Activated CD8-positive, alpha-beta memory T cell treated with anti-CD3 and anti-CD28 coated beads, Interleukin-2, amount 10 ng/mL, durations not matched to agents 7 days and 5 days (primary cell): ENCODE data around the gene RBM6. TPM values are rescaled to one million over a fixed set of nuclear protein-coding genes. Genes with fewer than 3 reads are reported as not detected.
"Not testable (repeated sequence)": the region's sequence is repeated elsewhere in the genome, so short reads cannot be mapped to it uniquely, and the experiment has no call there.

Experiments used
- ATAC-seq: fragments of 150-1000 bp; cut with Tn5 transposase; one replicate; pipeline ENCODE4 v1.10.0; 2021; ENCODE audit warnings: moderate library complexity
- CTCF ChIA-PET: fragments of 350-600 bp; sonication (Branson Sonifier 250); formaldehyde crosslinking; loops from one replicate; lab custom pipeline; 2021; ENCODE audit warnings: antibody characterized with exemption; lab: Charles Lee
- DNase-seq: peaks from one replicate; pipeline ENCODE4 v3.0.0-alpha.2; 2020
- H3K27ac Mint-ChIP-seq: one replicate; pipeline ENCODE4 v1.8.0; 2021; ENCODE audit warnings: mild to moderate bottlenecking, mixed read lengths
- H3K27me3 Mint-ChIP-seq: one replicate; pipeline ENCODE4 v1.8.0; 2021; ENCODE audit warnings: mixed read lengths
- H3K36me3 Mint-ChIP-seq: one replicate; pipeline ENCODE4 v1.8.0; 2021; ENCODE audit warnings: mild to moderate bottlenecking, mixed read lengths
- H3K4me1 Mint-ChIP-seq: one replicate; pipeline ENCODE4 v1.8.0; 2021; ENCODE audit warnings: mixed read lengths
- H3K4me3 Mint-ChIP-seq: one replicate; pipeline ENCODE4 v1.8.0; 2021; ENCODE audit warnings: mild to moderate bottlenecking, moderate library complexity, mixed read lengths
- H3K9me3 Mint-ChIP-seq: one replicate; pipeline ENCODE4 v1.8.0; 2022; ENCODE audit warnings: low read depth, mixed read lengths
- total RNA-seq, 2 experiments: library from RNA; stranded (reverse); gene quantifications; one replicate each; pipeline ENCODE4 v1.2.3, GENCODE V29; 2021

Gene RBM6
- total RNA-seq, 2 experiments from 2014 or later: 108 to 142 TPM

DNA sequence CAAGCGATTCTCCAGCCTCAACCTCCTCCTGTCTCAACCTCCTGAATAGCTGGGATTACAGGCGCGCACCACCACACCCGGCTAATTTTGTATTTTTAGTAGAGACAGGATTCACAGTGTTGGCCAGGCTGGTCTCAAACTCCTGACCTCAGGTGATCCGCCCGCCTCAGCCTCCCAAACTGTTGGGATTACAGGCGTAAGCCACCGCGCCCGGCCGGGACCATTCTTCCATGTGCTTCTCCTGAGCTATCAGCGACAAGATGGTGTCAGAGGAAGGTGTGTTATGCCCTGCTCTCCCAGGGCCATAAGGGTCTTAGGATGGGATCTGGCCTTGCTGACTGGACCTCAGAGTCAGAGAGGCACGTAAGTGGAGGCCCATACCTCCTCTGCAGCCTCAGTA is 35.5 kb upstream of the RBM6 start:
- peak overlapping the region; percentile 93 for H3K27ac Mint-ChIP-seq
- not testable (repeated sequence) for ATAC-seq, H3K27me3 Mint-ChIP-seq, H3K9me3 Mint-ChIP-seq, H3K36me3 Mint-ChIP-seq, DNase-seq
- peak overlapping the region; percentile 96 for H3K4me3 Mint-ChIP-seq
- H3K4me1 Mint-ChIP-seq: peaks cover 35% of the 10 kb centered on the region
- CTCF ChIA-PET: interaction anchor here (0.9 to 4.0 kb wide), 5 partner anchors 9 to 350 kb away, joined by 3 to 25 read pairs (median 3); partner anchors contain the start of genes BSN and INKA1

DNA sequence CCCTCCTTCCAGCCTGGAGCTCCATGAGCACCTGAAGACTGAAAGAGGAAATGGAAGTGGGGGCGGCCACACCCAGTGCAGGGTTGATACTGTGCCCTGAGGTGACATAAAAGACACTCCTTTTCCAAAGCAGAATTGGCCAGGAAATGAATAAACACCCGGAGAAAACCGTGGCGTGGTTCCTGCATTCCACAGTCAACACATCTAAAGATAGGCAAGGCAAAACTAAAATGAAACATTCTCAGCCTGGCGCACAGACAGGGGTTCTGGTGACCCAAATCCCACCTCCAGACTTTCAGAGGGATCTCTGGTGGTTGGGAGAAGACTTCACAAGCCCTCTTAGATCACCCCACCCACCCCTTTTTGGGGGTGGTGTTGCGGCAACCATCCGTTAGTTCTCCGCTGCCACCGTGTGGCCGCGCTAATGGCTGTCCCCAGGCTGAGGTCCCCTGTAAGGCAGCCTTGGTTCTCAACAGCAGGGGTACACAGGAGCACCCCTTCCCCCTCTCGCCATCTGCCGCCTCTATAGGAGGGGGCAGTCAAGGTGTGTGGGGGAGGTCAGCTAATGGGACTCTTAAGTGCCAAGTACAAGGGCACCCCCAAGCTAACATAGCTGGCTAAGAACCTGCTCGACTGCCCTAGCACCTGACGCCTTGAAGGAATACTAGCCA is 33.7 kb upstream of the RBM6 start:
- DNase-seq: peak; percentile 70
- Mint-ChIP-seq H3K9me3 (no peaks in the 10 kb centered on the region), H3K4me3 (peak overlapping the region; percentile 54), H3K27me3 (no peaks in the 10 kb centered on the region), H3K27ac (peak overlapping the region; percentile 71), H3K36me3 (peaks cover 2% of the 10 kb centered on the region), H3K4me1 (peaks cover 35% of the 10 kb centered on the region)
- CTCF ChIA-PET: interaction anchor here (0.7 to 4.0 kb wide), 12 partner anchors 13 to 103 kb away, joined by 3 to 25 read pairs (median 3); partner anchors contain the start of genes INKA1, MON1A, RBM6 and UBA7
- ATAC-seq: peak; percentile 34

DNA sequence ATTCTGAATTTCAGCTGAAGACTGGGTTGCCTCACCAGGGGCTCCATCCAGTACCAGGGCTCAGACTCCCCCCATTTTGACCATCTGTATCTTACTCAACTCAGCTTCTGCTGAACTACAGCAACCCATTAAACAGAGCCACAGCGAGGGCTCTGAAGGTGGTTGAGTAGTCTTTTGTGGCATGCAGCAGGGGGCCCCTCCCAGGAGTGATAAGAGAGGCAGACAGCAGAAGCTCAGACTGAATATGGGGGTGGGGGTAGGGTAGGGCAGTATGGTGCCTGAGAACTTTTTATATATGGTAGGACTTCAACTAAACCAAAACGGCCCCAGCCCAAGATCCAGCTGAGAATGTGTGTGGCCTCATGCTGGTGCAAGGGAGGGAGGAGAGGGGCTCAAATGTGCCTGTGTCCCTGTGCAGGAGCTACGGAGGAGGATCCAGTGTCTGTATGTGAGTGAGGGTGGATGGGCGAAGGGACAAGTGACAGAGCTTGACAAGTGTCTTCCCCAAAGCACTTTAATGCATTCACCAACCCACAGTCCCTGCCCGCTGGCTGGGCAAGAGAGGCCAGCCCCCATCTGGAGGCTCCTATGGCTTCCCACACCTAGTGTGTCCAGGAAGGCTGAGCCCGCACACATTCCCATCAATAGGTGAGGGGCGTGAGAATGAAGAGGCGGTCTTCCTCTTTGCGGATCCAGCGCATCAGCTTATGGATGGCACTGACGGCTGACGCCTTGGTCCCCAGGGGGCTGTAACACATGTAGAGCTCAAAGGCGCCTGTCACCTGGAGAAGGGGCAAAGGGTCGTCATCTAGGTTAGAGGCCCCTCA is 31.4 kb upstream of the RBM6 start:
- CTCF ChIA-PET: interaction anchor here (1.3 to 4.0 kb wide), 2 partner anchors 31 to 106 kb away, joined by 4 to 25 read pairs; partner anchors contain the start of genes INKA1 and RBM6
- H3K36me3 Mint-ChIP-seq: peaks cover 2% of the 10 kb centered on the region
- H3K4me1 Mint-ChIP-seq: peaks cover 29% of the 10 kb centered on the region
- ATAC-seq (no peak), DNase-seq (no peak)
- no peaks in the 10 kb centered on the region for H3K27me3 Mint-ChIP-seq
- H3K27ac Mint-ChIP-seq: no peak overlapping the region
- H3K9me3 Mint-ChIP-seq: no peaks in the 10 kb centered on the region
- no peak overlapping the region for H3K4me3 Mint-ChIP-seq

DNA sequence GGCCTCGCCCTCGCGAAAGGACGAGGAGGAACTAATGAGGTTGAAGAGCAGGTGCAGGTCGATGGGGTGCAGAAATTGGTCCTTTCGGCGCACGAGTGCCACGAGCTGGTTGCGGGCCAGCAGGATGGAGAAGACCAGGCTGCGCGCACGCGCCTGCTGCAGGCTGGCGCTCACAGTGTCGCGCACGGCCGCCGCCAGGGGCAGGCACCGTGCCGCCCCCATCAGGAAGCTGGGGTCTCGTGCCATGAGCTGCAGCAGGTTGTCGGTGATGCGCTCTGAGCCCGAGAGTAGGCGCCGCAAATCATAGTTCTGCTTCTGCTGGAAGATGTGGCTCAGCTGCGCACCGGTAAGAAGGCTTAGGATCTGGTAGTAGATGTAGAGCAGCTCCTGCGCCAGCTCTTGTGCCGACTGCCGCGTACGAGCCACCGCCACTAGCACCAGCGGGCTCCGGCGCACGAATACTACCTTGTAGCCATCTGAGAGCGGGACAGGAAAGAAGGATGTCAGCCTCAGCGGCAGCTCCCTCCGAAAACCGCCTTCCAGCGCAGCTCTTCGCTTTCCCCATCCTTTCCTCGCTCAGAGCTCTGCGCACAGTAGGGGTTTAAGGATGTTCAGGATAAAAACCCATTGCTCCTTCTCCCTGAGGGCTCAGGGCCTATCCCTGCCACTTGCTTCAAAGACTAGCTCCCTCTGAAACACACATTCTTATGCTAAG is 29.4 kb upstream of the RBM6 start:
- CTCF ChIA-PET: interaction anchor here (0.7 kb wide), 1 partner anchor 19 kb away, joined by 3 read pairs; the partner anchor contains the start of gene MON1A
- Mint-ChIP-seq H3K36me3 (no peaks in the 10 kb centered on the region), H3K27ac (no peak overlapping the region), H3K4me1 (peaks cover 14% of the 10 kb centered on the region), H3K9me3 (no peaks in the 10 kb centered on the region), H3K4me3 (no peak overlapping the region), H3K27me3 (no peaks in the 10 kb centered on the region)
- DNase-seq (no peak), ATAC-seq (no peak)

DNA sequence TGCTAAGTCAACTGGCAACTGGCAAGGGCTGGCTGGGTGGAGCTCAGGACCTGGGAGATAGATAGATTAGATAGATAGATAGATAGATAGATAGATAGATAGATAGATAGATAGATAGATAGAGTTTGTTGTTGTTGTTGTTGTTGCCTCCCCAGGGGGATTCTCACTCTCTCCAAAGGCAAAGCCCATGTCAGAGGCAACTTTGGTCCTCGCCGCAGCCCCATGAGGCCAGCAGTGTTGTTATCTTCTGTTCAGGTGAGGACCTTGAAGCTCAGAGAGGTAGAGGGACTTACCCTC is 28.9 kb upstream of the RBM6 start:
- Mint-ChIP-seq H3K36me3 (no peaks in the 10 kb centered on the region), H3K9me3 (no peaks in the 10 kb centered on the region), H3K4me1 (peaks cover 9% of the 10 kb centered on the region), H3K27me3 (no peaks in the 10 kb centered on the region), H3K4me3 (no peak overlapping the region), H3K27ac (no peak overlapping the region)
- CTCF ChIA-PET: interaction anchor here (0.7 kb wide), 1 partner anchor 18 kb away, joined by 3 read pairs; the partner anchor contains the start of gene MON1A
- ATAC-seq: no peak
- no peak for DNase-seq

DNA sequence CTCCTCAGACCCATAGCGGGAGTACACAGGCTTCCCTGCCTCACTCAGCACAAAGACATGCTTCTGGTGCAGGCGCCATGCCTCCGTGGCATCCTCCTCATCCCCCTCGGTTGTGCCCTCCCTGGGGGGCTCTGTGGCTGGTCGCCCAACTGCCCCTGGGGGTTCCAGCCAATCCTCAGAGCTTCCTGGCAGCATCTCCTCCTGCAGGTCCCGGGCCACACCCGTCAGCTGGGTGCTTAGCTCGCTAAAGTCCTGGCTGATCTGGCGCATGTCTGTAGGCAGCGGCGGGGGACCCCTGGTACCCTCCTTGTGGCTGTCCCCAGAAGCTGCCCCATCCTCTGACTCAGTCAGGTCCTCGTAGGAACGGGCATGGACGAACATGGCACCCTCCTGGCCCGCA is 28.3 kb upstream of the RBM6 start:
- Mint-ChIP-seq H3K27ac (no peak overlapping the region), H3K9me3 (no peaks in the 10 kb centered on the region), H3K27me3 (no peaks in the 10 kb centered on the region), H3K4me3 (no peak overlapping the region), H3K4me1 (peaks cover 4% of the 10 kb centered on the region), H3K36me3 (no peaks in the 10 kb centered on the region)
- ATAC-seq (no peak), DNase-seq (no peak)
- CTCF ChIA-PET: no interaction called here

DNA sequence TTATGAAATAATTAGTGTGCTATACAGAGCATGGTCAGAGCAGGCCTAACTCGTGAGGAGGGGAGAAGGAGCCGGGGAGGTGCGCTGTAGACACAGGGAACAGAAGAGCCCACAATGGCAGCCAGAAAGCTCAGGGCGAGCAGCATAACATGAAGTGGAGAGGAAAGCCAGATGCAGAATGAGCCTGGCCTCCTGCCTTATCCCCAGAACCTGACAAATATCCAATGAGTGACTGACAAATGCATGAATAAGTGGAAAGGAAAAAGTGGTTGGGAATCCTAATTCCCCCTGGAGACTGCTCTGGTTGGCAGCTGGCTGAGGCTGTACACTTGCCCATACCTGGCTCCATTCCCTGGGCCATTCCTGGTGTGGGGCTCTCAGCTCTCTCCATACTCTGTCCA is 27.1 kb upstream of the RBM6 start:
- H3K4me1 Mint-ChIP-seq: no peaks in the 10 kb centered on the region
- no peak overlapping the region for H3K27ac Mint-ChIP-seq
- H3K9me3 Mint-ChIP-seq: no peaks in the 10 kb centered on the region
- no peak for ATAC-seq
- no peak overlapping the region for H3K4me3 Mint-ChIP-seq
- no peak for DNase-seq
- H3K36me3 Mint-ChIP-seq: peaks cover 1% of the 10 kb centered on the region
- no peaks in the 10 kb centered on the region for H3K27me3 Mint-ChIP-seq
- CTCF ChIA-PET: interaction anchor here (1.0 kb wide), 1 partner anchor 8 kb away, joined by 3 read pairs; no protein-coding TSS in a partner anchor

DNA sequence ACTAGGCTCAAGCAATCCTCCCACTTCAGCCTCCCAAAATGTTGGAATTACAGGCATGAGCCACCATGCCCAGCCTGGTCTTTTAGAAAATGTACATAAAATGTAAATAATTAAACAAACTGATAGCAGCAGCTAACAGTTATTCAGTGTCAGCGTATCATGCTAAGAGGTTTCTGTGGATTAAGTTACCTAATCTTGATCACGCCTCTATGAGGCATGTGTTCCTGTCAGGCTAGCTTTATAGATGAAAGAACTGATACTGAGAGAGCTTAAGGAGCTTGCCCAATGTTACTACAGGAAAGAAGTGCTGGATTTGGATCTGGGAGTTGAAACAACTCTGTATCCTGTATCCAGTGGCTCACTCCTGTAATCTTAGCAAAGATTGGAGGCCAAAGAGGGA is 25.0 kb upstream of the RBM6 start:
- no peaks in the 10 kb centered on the region for H3K27me3 Mint-ChIP-seq
- CTCF ChIA-PET: no interaction called here
- no peak overlapping the region for H3K27ac Mint-ChIP-seq
- H3K9me3 Mint-ChIP-seq: no peaks in the 10 kb centered on the region
- peaks cover 2% of the 10 kb centered on the region for H3K4me1 Mint-ChIP-seq
- ATAC-seq (no peak), DNase-seq (no peak)
- peaks cover 1% of the 10 kb centered on the region for H3K36me3 Mint-ChIP-seq
- no peak overlapping the region for H3K4me3 Mint-ChIP-seq

DNA sequence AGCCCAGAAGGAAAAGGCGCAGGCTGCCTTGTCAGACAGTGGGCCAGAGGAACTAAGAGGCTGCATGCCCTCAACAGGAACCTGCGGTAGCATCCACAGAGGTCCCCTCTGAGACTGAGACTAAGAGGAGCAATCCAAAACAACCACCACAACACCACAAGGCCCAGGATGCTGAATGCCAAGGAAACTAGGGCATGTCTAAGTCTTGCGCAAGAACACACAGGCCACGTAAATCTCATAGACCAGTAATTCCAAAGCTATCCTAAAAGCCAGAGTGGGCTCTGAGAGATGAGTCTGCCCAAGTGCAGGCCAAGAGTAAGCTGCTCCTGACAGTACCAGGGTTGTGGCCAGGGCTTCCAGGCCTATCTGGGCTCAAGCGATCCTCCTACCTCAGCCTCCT is 23.3 kb upstream of the RBM6 start:
- DNase-seq (no peak), ATAC-seq (no peak)
- Mint-ChIP-seq H3K27me3 (no peaks in the 10 kb centered on the region), H3K9me3 (no peaks in the 10 kb centered on the region), H3K36me3 (peaks cover 1% of the 10 kb centered on the region), H3K27ac (no peak overlapping the region), H3K4me1 (peaks cover 2% of the 10 kb centered on the region), H3K4me3 (no peak overlapping the region)
- CTCF ChIA-PET: no interaction called here

DNA sequence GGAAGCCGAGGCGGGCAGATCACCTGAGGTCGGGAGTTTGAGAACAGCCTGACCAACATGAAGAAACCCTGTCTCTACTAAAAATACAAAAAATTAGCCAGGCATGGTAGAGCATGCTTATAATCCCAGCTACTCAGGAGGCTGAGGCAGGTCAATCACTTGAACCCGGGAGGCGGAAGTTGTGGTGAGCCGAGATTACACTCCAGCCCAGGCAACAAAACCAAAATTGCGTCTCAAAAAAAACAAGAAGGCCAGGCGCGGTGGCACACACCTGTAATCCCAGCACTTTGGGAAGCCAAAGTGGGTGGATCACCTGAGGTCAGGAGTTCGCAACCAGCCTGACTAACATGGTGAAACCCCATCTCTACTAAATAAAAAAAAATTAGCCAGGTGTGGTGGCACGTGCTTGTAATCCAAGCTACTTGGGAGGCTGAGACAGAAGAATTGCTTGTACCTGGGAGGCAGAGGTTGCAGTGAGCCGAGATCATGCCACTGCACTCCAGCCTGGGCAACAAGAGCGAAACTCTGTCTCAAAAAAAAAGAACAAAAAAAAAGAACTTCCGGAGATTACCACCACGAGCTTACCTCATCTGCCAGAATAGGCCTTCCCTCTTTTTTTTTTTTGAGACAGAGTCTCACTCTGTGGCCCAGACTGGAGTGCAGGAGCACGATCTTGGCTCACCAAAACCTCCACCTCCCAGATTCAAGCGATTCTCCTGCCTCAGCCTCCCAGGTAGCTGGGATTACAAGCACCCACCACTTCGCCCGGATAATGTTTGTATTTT is 22.0 kb upstream of the RBM6 start:
- ATAC-seq: peak; percentile 39
- not testable (repeated sequence) for H3K27me3 Mint-ChIP-seq

DNA sequence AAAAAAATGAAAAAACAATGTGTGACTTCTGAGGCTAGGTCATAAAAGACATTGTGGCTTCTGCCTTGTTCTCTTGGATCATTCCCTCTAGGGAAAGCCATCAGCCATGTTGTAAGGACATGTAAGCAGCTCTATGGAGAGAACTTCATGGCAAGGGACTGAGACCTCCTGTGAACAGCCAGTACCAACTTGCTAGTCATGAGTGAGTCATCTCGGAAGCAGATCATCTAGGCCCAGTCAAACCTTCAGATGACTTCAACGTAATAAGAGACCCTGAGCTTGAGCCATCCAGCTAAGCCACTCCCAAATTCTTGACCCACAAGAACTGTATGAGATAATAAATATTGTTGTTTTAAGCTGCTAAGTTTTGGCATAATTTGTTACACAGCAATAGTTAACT is 15.3 kb upstream of the RBM6 start:
- H3K4me3 Mint-ChIP-seq: no peak overlapping the region
- ATAC-seq: no peak
- no peak for DNase-seq
- H3K36me3 Mint-ChIP-seq: no peaks in the 10 kb centered on the region
- peaks cover 22% of the 10 kb centered on the region for H3K4me1 Mint-ChIP-seq
- no peak overlapping the region for H3K27ac Mint-ChIP-seq
- H3K9me3 Mint-ChIP-seq: no peaks in the 10 kb centered on the region
- no peaks in the 10 kb centered on the region for H3K27me3 Mint-ChIP-seq
- CTCF ChIA-PET: interaction anchor here (0.9 kb wide), 1 partner anchor 122 kb away, joined by 3 read pairs; no protein-coding TSS in a partner anchor

More for the DNA sequence above, 22.0 kb upstream of the RBM6 start:
- not testable (repeated sequence) for DNase-seq, H3K4me1 Mint-ChIP-seq, H3K36me3 Mint-ChIP-seq, H3K4me3 Mint-ChIP-seq, H3K9me3 Mint-ChIP-seq
- CTCF ChIA-PET: interaction anchor here (1.1 kb wide), 1 partner anchor 19 kb away, joined by 3 read pairs; no protein-coding TSS in a partner anchor
- H3K27ac Mint-ChIP-seq: peak overlapping the region; percentile 40

DNA sequence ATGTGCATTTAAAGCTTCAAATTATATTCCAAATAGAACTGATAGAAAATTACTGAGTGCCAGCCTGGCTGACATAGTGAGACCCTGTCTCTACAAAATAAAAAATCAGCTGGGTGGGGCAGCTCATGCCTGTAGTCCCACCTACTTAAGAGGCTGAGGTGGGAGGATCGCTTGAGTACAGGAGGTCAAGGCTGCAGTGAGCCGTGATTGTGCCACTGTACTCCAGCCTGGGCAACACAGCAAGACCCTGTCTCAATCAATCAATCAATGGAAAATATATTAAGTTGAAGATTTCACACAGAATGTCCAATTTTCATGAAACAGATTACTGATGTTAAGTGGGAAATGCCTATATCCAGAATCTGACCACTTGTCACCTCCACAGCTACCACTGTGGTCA is 14.5 kb upstream of the RBM6 start:
- no peak overlapping the region for H3K27ac Mint-ChIP-seq
- H3K36me3 Mint-ChIP-seq: no peaks in the 10 kb centered on the region
- no peaks in the 10 kb centered on the region for H3K27me3 Mint-ChIP-seq
- DNase-seq (no peak), ATAC-seq (no peak)
- no peak overlapping the region for H3K4me3 Mint-ChIP-seq
- no peaks in the 10 kb centered on the region for H3K9me3 Mint-ChIP-seq
- H3K4me1 Mint-ChIP-seq: peaks cover 27% of the 10 kb centered on the region
- CTCF ChIA-PET: interaction anchor here (0.6 to 0.9 kb wide), 3 partner anchors 61 to 142 kb away, joined by 3 read pairs; no protein-coding TSS in a partner anchor
